ENCODE measurements around the gene GGACT.
A peak's percentile ranks its signal among the peaks of the same experiment; 100 is the strongest.

GGACT gene

GRCh38 chr13:100490692-100491091 is 97.9 kb downstream of the GGACT start:
- DNase-seq: peak; percentile 50
- Histone ChIP-seq H3K27ac (ENCODE audit: low read length) (peak overlapping the region; percentile 17; the same call in 1 of the 2 replicates), H3K9me3 (replicated peaks; ENCODE audit: insufficient read depth, low read length) (no peaks in the 10 kb centered on the region), H3K4me1 (ENCODE audit: low read length) (peaks cover 14% of the 10 kb centered on the region), H4K20me1 (ENCODE audit: insufficient read depth, low read length) (no peaks in the 10 kb centered on the region), H3K9ac (ENCODE audit: low read length) (no peak overlapping the region), H3K27me3 (replicated peaks; ENCODE audit: insufficient read depth, low read length) (no peaks in the 10 kb centered on the region), H3K4me3 (ENCODE audit: low read length) (no peak overlapping the region), H3F3A (ENCODE audit: insufficient read depth, low read length) (no peaks in the 10 kb centered on the region), H3K9me2 (replicated peaks; ENCODE audit: insufficient read depth, low read length) (no peaks in the 10 kb centered on the region), H3K79me2 (ENCODE audit: low read length) (no peaks in the 10 kb centered on the region), H3K36me3 (replicated peaks; ENCODE audit: insufficient read depth, low read length) (no peaks in the 10 kb centered on the region), H2AFZ (ENCODE audit: low read length) (no peak overlapping the region), H3K4me2 (ENCODE audit: low read depth, low read length) (peak overlapping the region; percentile 28; the same call in 1 of the 2 replicates)
- TF ChIP-seq EZH2phosphoT487 (IDR thresholded peaks at IDR 0.05; ENCODE audit: low read length) (no peak), EZH2 (optimal IDR thresholded peaks at IDR 0.05; ENCODE audit: low read depth, low read length) (no peak), CTCF (IDR thresholded peaks at IDR 0.05; ENCODE audit: low read length) (no peak)

GRCh38 chr13:100485265-100485664 is 103.3 kb downstream of the GGACT start:
- Histone ChIP-seq H3F3A (ENCODE audit: insufficient read depth, low read length) (peaks cover 17% of the 10 kb centered on the region), H2AFZ (ENCODE audit: low read length) (no peak overlapping the region), H3K27me3 (replicated peaks; ENCODE audit: insufficient read depth, low read length) (no peaks in the 10 kb centered on the region), H3K4me2 (ENCODE audit: low read depth, low read length) (no peak overlapping the region), H3K4me1 (ENCODE audit: low read length) (peaks cover 26% of the 10 kb centered on the region), H3K4me3 (ENCODE audit: low read length) (no peak overlapping the region), H3K9me2 (replicated peaks; ENCODE audit: insufficient read depth, low read length) (no peaks in the 10 kb centered on the region), H3K9ac (ENCODE audit: low read length) (no peak overlapping the region), H3K79me2 (ENCODE audit: low read length) (no peaks in the 10 kb centered on the region), H4K20me1 (ENCODE audit: insufficient read depth, low read length) (no peaks in the 10 kb centered on the region), H3K9me3 (replicated peaks; ENCODE audit: insufficient read depth, low read length) (no peaks in the 10 kb centered on the region), H3K36me3 (replicated peaks; ENCODE audit: insufficient read depth, low read length) (no peaks in the 10 kb centered on the region), H3K27ac (ENCODE audit: low read length) (no peak overlapping the region)
- no peak for TF ChIP-seq CTCF (IDR thresholded peaks at IDR 0.05; ENCODE audit: low read length)
- DNase-seq: no peak

- Histone ChIP-seq H3K27ac (ENCODE audit: low read length) (peak overlapping the region; percentile 49; the same call in 1 of the 2 replicates), H3K79me2 (ENCODE audit: low read length) (no peaks in the 10 kb centered on the region), H3K4me3 (ENCODE audit: low read length) (peak overlapping the region; percentile 43; the same call in 1 of the 2 replicates), H3K9ac (ENCODE audit: low read length) (peak overlapping the region; percentile 27; the same call in 1 of the 2 replicates), H3K9me2 (replicated peaks; ENCODE audit: insufficient read depth, low read length) (no peaks in the 10 kb centered on the region), H4K20me1 (ENCODE audit: insufficient read depth, low read length) (no peaks in the 10 kb centered on the region), H3K27me3 (replicated peaks; ENCODE audit: insufficient read depth, low read length) (no peaks in the 10 kb centered on the region), H3K36me3 (replicated peaks; ENCODE audit: insufficient read depth, low read length) (no peaks in the 10 kb centered on the region), H2AFZ (ENCODE audit: low read length) (no peak overlapping the region), H3K4me1 (ENCODE audit: low read length) (peaks cover 23% of the 10 kb centered on the region), H3K9me3 (replicated peaks; ENCODE audit: insufficient read depth, low read length) (no peaks in the 10 kb centered on the region), H3K4me2 (ENCODE audit: low read depth, low read length) (peak overlapping the region; percentile 81; the same call in 1 of the 2 replicates), H3F3A (ENCODE audit: insufficient read depth, low read length) (peaks cover 17% of the 10 kb centered on the region)
- no peak for DNase-seq
- no peak for TF ChIP-seq EZH2phosphoT487 (IDR thresholded peaks at IDR 0.05; ENCODE audit: low read length)
- TF ChIP-seq CTCF (IDR thresholded peaks at IDR 0.05; ENCODE audit: low read length): no peak
- no peak for TF ChIP-seq EZH2 (optimal IDR thresholded peaks at IDR 0.05; ENCODE audit: low read depth, low read length)
Measured at GRCh38 chr13:100484702-100485101, 103.9 kb downstream of the GGACT start.

Measured in MM.1S (cell line).